Epidermal melanocyte (primary cell): Measurements from ENCODE around the gene FAM72A.
"Not testable (repeated sequence)": the region's sequence is repeated elsewhere in the genome, so short reads cannot be mapped to it uniquely, and the experiment has no call there.

ENCODE experiments used
- DNase-seq: peaks from one replicate; pipeline ENCODE4 v3.0.0; 2011; ENCODE audit warnings: low spot score; ENCODE audit not compliant: insufficient read length

FAM72A gene

DNA sequence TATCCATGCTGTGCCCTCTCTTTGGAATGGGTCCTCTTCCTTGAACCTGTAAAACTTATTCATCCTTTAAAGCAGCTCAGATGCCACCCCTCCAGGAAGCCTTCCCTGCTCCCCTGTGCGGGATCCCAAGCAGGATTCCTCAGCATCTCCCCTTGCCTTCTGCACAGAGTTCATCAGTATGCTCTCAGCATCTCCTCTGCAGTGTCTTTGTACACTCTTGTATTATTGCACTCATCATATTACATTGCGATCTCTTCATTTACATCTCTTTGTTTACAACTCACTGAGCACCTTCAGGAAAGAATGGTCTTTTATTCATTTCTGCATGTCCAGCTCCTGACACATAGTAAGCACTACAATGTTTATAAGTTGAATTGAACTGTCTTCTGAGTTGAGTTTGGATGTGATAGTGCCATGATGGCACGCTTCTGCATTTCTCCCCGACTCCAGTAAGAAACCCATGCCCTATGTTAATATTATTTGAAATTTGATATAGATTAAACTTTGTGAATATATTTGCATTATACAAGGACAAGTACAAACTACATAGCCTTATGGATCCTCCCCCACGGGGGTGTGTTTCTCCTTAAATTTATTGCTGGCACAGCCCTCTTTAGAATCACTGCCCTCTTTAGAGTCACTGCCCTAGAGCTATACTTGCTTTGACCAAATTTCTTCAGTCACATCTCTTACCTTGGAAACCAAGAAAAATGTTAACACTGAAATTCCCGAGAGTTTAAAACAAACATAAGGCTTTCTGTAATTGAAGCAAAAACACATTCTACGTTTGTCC is 13.2 kb upstream of the FAM72A start:
- not testable (repeated sequence) for DNase-seq

GRCh38 chr1:206210802-206211201 is 8.2 kb upstream of the FAM72A start:
- not testable (repeated sequence) for DNase-seq

- not testable (repeated sequence) for DNase-seq
Measured at GRCh38 chr1:206205569-206205968, 2.9 kb upstream of the FAM72A start.

- DNase-seq: not testable (repeated sequence)
Measured at GRCh38 chr1:206204871-206205270, 2.2 kb upstream of the FAM72A start.

DNA sequence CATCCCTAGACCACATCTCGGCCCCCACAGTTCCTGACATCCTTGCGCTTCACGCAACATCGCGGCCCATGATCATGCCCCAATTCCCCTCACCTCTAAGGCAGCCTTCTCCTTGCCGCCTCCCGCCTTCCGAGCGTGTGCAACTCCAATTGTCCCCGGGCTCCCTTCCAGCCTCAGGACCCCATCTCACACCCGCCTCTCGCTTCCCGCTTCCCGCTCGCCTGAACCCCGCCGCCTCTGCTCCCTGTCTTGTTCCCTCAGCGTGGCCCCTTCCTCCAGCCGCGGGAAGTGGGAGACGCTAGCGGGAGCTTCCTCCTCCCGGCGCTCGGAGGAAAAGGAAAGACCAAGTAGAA is 1.5 kb upstream of the FAM72A start:
- not testable (repeated sequence) for DNase-seq

DNA sequence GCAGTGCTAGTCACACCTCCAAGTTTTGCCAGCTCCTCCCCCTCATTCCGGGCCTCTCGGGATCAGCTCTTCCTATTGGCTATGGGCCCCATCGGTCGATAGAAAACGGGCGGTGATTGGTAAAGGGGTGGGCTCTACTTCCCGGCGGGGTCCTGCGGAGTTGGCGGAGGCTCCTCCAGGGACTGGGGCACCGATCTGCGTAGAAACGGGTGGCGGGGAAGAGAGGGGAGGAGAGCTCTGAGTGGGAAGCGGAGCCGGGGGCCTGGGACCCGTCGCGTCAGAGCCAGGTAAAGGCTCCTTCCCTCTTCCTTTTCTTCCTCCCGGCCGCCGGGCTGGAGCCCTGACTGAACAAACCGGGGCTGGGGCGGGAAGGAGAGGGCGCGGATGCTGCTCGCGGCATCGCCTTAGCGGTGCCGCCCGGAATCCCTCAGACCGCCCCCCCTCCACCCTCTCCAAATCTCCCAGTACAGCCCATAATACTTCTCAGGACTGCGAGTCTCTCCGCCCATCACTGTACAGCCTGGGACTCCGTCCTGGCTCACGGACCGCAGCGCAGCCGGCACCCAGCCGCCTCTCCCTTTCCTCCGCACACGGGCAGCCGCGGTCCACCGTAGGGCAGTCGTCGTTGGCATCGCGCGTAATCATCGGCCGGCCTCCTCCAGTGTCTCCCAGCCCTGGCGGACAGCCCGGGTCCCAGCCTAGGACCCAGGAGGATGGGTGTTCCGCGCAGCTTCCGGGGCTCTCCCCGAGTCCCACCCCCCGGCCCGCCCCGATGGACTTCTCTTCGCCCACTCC is 922 bp upstream of the FAM72A start, which contains the start of gene SRGAP2:
Gene SRGAP2, plus strand, starts transcription at position 178 of the 795 bp plus-strand sequence. CDS start 2,430 bp downstream, outside the sequence.
- DNase-seq: not testable (repeated sequence)

DNA sequence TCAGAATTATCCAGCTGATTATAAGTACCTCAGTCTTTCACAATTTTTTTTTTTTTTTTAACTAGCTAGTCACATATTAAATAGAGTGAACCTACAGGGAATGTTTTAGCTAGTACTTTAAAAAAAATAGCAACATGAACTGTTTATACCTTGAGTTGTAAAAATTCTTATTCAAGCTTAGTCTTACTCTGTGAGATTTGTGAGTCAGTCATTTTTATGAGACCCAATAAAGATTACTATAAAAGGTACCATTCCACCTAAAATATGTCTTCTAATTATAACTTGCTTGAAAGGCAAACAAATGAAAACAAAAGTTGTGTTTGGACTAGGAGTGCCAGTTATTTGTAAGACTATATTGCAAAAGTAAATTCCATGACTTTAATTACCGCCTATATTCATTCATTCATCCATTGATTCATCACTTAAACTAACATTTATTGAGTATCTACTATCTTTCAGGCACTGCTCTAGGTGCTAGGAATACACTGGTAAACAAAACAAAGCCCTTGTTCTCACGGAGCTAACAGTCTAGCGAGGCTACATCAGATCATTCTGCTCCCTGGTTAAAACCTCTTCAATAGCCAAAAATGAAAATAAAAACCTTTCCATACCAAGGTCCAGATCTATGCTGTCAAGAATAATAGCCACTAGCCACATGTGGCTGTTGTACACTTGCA is 5.8 kb downstream of the FAM72A start:
- DNase-seq: not testable (repeated sequence)

- not testable (repeated sequence) for DNase-seq
Measured at GRCh38 chr1:206195182-206195581, 7.5 kb downstream of the FAM72A start.

DNA sequence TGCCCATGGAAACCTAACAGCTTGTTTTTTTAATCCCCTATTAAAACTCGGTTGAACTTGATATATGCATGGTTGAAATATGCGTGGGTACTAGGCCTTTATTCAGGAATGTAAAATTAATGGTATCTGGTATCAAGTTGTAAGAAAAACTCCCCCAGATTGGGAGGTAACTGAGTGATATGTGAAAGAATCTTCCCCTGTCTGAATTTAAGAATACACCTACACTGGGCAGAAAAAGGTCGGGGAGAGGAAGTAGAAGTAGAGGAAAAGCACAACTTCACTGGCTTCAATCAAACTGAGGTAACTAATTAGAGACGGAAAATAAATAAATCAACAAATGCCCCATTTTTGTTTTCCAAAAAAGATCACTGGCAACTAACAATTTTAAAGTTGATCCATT is 15.8 kb downstream of the FAM72A start:
- not testable (repeated sequence) for DNase-seq

GRCh38 chr1:206185778-206186177 is 16.9 kb downstream of the FAM72A start:
- not testable (repeated sequence) for DNase-seq

GRCh38 chr1:206183788-206184187 is 18.9 kb downstream of the FAM72A start:
- not testable (repeated sequence) for DNase-seq

DNA sequence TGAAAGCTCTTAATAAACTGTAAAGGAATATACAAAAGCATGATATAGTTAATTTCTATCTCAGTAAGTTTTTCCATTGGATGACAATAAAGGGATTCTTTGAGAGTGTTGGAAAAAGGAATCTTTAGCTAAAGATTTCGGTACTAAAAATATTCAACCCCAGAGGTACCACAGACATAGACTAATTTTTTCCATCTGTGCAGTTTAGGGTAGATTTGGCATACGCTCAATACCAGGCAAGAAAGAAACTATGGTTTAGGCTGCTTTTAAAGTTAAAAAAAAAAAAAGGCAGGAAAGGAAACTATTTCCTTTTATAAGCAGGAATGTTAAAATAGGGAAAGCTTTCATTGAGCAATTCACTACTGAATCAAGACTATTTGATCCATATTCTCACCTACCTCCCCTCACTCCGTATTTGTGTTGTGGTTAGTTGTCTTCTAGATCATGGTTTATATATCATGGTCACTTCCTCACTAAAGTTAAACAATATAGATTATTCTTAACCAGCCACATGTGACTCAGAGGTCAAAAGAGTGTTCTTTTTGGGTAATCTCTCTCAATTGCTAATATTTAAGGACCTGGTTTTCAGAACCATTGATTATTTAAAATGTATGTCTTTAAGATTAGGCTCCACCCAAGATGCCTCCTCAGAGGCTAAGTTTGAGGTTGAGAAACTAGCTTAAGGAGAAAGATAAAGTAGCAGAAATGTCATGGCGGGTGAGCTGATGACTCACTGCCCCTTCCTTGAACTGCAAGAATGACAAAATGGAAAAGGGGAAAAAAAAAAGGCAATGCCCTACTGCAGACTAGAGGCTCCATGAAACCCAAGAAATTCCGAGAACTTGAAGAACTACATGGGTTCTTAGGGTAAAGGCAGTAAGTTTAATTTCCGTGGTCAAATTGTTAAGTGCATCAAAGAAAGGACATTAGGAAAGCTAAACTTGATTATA is 20.0 kb downstream of the FAM72A start:
- not testable (repeated sequence) for DNase-seq

- not testable (repeated sequence) for DNase-seq
Measured at GRCh38 chr1:206179666-206180065, 23.0 kb downstream of the FAM72A start.

DNA sequence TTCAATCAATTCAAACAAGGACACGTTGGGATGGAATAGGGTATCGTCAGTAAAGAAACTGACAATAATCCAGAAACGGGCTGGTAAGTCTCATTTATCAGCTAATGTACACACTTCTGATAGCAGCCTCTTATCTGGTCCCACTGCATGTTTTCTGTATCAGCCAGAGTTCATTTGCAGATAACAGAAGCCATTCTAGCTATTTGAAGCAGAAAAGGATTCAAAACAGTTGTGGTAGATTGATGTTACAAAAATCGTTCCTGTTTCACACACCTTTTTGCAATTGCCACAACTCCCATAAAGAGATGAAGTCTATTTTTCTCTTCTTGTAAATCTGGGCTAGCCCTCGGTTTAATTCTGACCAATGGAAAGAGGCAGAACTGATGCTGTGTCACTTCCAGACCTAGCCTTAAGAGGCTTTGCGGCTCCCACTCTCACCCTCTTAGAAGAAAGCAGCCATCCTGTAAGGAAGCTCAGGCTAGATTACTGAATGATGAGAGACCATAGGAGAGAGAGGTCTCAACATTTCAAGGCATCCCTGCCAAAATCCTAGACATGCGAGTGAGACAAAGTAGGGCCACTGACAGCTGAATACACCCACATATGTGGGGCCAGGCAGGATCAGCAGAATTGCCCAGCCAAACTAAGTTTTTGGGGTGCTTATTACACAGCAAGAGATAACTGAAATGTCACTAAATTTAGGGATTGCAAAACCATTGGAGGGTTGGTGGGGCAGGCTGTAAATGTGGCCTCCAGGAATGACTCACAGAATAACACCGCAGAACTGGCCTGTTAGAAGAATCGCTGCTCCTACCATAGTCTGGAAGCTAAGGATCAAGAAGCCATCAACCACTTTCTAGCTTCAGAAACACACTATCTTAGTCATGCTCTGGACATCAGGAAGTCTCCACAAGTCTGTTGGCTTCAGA is 24.3 kb downstream of the FAM72A start:
- DNase-seq: not testable (repeated sequence)

DNA sequence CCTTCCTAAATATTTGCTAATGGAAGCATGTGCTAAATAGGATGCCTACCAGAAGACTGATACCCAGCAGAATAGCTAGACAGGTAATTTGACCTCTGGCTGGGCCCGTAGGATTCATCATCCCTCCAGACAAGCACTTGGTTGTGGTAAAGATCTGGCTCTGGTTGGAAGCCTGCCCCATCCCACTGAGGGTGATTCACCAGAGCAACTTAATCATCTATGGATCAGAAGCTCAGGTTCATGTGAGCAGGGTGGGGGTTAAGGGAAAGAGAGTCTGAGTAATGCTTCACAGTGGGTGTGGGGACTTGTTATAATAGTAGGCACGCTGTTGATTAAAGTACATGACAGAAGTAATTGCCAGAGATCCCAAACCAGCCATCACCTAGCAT is 26.5 kb downstream of the FAM72A start:
- not testable (repeated sequence) for DNase-seq

DNA sequence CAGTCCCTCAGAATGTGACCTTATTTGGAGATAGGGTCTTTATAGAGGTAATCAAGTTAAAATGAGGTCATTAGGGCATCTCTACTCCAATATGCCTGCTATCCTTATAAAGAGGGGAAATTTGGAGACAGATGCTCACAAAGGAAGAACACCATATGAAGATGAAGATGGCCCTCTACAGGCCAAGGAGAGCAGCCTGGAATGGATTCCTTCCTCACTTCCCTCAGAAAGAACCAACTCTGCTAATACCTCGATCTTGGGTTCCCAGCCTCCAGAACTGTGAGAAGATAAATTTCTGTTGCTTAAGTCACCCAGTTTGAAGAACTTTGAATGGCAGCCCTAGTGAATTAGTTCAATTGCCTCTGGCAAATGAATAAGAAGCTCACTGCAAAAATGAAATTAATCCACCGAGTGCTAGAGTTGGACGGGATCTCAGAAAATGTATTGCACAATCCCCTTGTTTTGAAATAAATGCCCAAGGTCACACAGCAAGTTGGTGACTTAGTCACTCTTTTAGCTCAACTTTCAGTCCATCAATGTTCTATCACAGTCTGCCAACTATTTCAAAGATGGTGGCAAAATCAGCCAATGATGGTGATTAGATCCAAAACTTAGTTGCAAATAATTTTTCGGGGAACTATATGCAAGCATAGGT is 27.1 kb downstream of the FAM72A start:
- not testable (repeated sequence) for DNase-seq

- DNase-seq: not testable (repeated sequence)
Measured at GRCh38 chr1:206174182-206174868, 28.3 kb downstream of the FAM72A start.

- not testable (repeated sequence) for DNase-seq
Measured at GRCh38 chr1:206173110-206173719, 29.4 kb downstream of the FAM72A start.
